H1 (cell line): Measurements from ENCODE around the gene HOXD10. TPM values are rescaled to one million over a fixed set of nuclear protein-coding genes. Genes with fewer than 3 reads are reported as not detected.
A peak's percentile ranks its signal among the peaks of the same experiment; 100 is the strongest.

Experiments
- CTCF ChIA-PET: fragments of 300-600 bp; sonication (Branson Sonifier 250); formaldehyde crosslinking; loops from one replicate; lab custom pipeline; 2021; ENCODE audit not compliant: partially characterized antibody; lab: Charles Lee
- POLR2A ChIA-PET: fragments of 300-600 bp; sonication (Branson Sonifier 250); formaldehyde crosslinking; loops from one replicate; lab custom pipeline; 2021; ENCODE audit warnings: inconsistent platforms; ENCODE audit not compliant: partially characterized antibody; lab: Charles Lee
- DNase-seq, 2 experiments: peaks; one replicate each; pipeline versions ENCODE4 v3.0.0 to v3.0.0-alpha.2; 2010 to 2022; ENCODE audit warnings: low spot score in 2 of 2, low read depth in 1 of 2, mixed read lengths in 1 of 2
- FAIRE-seq: peaks from 2 replicates; lab custom pipeline; 2011; peaks lifted over from hg19 to GRCh38; lab: Jason Lieb, UNC
- H2AFZ ChIP-seq: 2 replicates; pipeline ENCODE4 v1.8.1; 2012; ENCODE audit warnings: low read length, inconsistent platforms
- H2AK5ac ChIP-seq: 2 replicates; pipeline ENCODE4 v1.6.1; 2013; ENCODE audit warnings: low read depth, low read length
- H2BK120ac ChIP-seq: replicated peaks from 2 replicates; pipeline ENCODE3; 2013; ENCODE audit warnings: low read depth, low read length, inconsistent platforms
- H2BK12ac ChIP-seq: 2 replicates; pipeline ENCODE4 v1.6.1; 2013; ENCODE audit warnings: low read depth, low read length
- H2BK15ac ChIP-seq: 2 replicates; pipeline ENCODE4 v1.6.1; 2013; ENCODE audit warnings: low read length
- H2BK20ac ChIP-seq: 2 replicates; pipeline ENCODE4 v1.6.1; 2013; ENCODE audit warnings: low read length
- H2BK5ac ChIP-seq: 2 replicates; pipeline ENCODE4 v1.6.1; 2013; ENCODE audit warnings: low read depth, low read length
- H3K14ac ChIP-seq: 2 replicates; pipeline ENCODE4 v1.6.1; 2013; ENCODE audit warnings: inconsistent platforms; ENCODE audit not compliant: insufficient read length
- H3K18ac ChIP-seq: 2 replicates; pipeline ENCODE4 v1.6.1; 2013; ENCODE audit warnings: low read length; ENCODE audit errors: extremely low read depth
- H3K23ac ChIP-seq: 2 replicates; pipeline ENCODE4 v1.6.1; 2013; ENCODE audit warnings: inconsistent platforms; ENCODE audit not compliant: insufficient read length
- H3K23me2 ChIP-seq: 2 replicates; pipeline ENCODE4 v1.6.1; 2013; ENCODE audit warnings: low read depth, low read length
- H3K27ac ChIP-seq: 2 replicates; pipeline ENCODE4 v1.6.1; 2011; ENCODE audit warnings: low read depth, low read length, inconsistent platforms
- H3K27me3 ChIP-seq, 4 experiments: replicated peaks in 1 of 4; 1 replicate in 1 of 4; 2 replicates in 3 of 4; pipeline versions ENCODE4 v1.6.1 to v1.8.1; 2011 to 2013; ENCODE audit warnings: low read length in 3 of 4, mild to moderate bottlenecking in 3 of 4, inconsistent platforms in 2 of 4, mixed read lengths in 2 of 4, moderate library complexity in 1 of 4; ENCODE audit not compliant: control insufficient read depth in 3 of 4, insufficient read depth in 3 of 4; ENCODE audit errors: extremely low read depth in 1 of 4
- H3K36me3 ChIP-seq, 4 experiments: 2 replicates each; pipeline versions ENCODE4 v1.6.1 to v1.8.1; 2011 to 2013; ENCODE audit warnings: mild to moderate bottlenecking in 4 of 4, low read length in 3 of 4, moderate library complexity in 2 of 4, control low read depth in 1 of 4, inconsistent platforms in 1 of 4; ENCODE audit not compliant: insufficient read depth in 4 of 4, control insufficient read depth in 2 of 4
- H3K4ac ChIP-seq: replicated peaks from 2 replicates; pipeline ENCODE3; 2013; ENCODE audit warnings: low read length, low read depth, mixed read lengths, inconsistent platforms; ENCODE audit not compliant: insufficient read length
- H3K4me1 ChIP-seq, 4 experiments: replicated peaks in 1 of 4; 1 replicate in 1 of 4; 2 replicates in 3 of 4; pipeline versions ENCODE4 v1.6.1 to v1.8.1; 2011 to 2013; ENCODE audit warnings: low read length in 3 of 4, inconsistent platforms in 2 of 4, mixed read lengths in 1 of 4; ENCODE audit not compliant: insufficient read depth in 4 of 4, control insufficient read depth in 3 of 4
- H3K4me2 ChIP-seq, 2 experiments: 2 replicates each; pipeline versions ENCODE4 v1.6.1 to v1.8.1; 2011 to 2013; ENCODE audit warnings: low read depth in 2 of 2, low read length in 2 of 2, control low read depth in 1 of 2, inconsistent platforms in 1 of 2, mild to moderate bottlenecking in 1 of 2; ENCODE audit not compliant: insufficient read depth in 1 of 2
- H3K4me3 ChIP-seq, 4 experiments: fragments of 200-600, 300-600 bp in 1 of 4; sonication (generic), shearing (Covaris generic), sonication (Bioruptor Twin) in 1 of 4; 2 replicates each; pipeline versions ENCODE4 v1.5.1 to v1.8.1; 2011 to 2016; ENCODE audit warnings: low read length in 4 of 4, low read depth in 3 of 4, control low read depth in 2 of 4, inconsistent platforms in 2 of 4, mild to moderate bottlenecking in 2 of 4, mixed read lengths in 1 of 4, moderate library complexity in 1 of 4; ENCODE audit not compliant: insufficient read depth in 2 of 4; ENCODE audit errors: extremely low read depth in 1 of 4
- H3K56ac ChIP-seq: replicated peaks from 2 replicates; pipeline ENCODE3; 2013; ENCODE audit warnings: low read depth, mild to moderate bottlenecking, mixed read lengths, low read length, inconsistent platforms; ENCODE audit not compliant: insufficient read length
- H3K79me1 ChIP-seq: 2 replicates; pipeline ENCODE4 v1.6.1; 2013; ENCODE audit warnings: low read depth, low read length, control low read depth
- H3K79me2 ChIP-seq, 2 experiments: 2 replicates each; pipeline versions ENCODE4 v1.6.1 to v1.8.1; 2012 to 2013; ENCODE audit warnings: low read length in 2 of 2, mild to moderate bottlenecking in 2 of 2, inconsistent platforms in 1 of 2; ENCODE audit not compliant: insufficient read depth in 2 of 2, control insufficient read depth in 1 of 2
- H3K9ac ChIP-seq, 4 experiments: replicated peaks in 1 of 4; 1 replicate in 1 of 4; 2 replicates in 3 of 4; pipeline versions ENCODE4 v1.6.1 to v1.8.1; 2011 to 2013; ENCODE audit warnings: low read depth in 3 of 4, low read length in 3 of 4, control low read depth in 2 of 4, mild to moderate bottlenecking in 2 of 4, moderate library complexity in 2 of 4, inconsistent platforms in 1 of 4; ENCODE audit errors: extremely low read depth in 1 of 4
- H3K9me3 ChIP-seq, 2 experiments: 2 replicates each; pipeline versions ENCODE4 v1.6.1 to v1.8.1; 2012 to 2013; ENCODE audit warnings: mild to moderate bottlenecking in 2 of 2, moderate library complexity in 2 of 2, control low read depth in 1 of 2, inconsistent platforms in 1 of 2, low read depth in 1 of 2, low read length in 1 of 2, mixed read lengths in 1 of 2; ENCODE audit not compliant: insufficient read depth in 2 of 2
- H4K20me1 ChIP-seq, 2 experiments: replicated peaks in 1 of 2; 2 replicates each; pipeline versions ENCODE3 to v1.8.1; 2011 to 2013; ENCODE audit warnings: inconsistent platforms in 2 of 2, low read length in 2 of 2, mild to moderate bottlenecking in 1 of 2; ENCODE audit not compliant: insufficient read depth in 2 of 2, control insufficient read depth in 1 of 2
- H4K5ac ChIP-seq: 2 replicates; pipeline ENCODE4 v1.6.1; 2013; ENCODE audit warnings: low read length, low read depth, mixed read lengths, inconsistent platforms; ENCODE audit not compliant: insufficient read length
- H4K8ac ChIP-seq: 2 replicates; pipeline ENCODE4 v1.8.0; 2013; ENCODE audit warnings: mild to moderate bottlenecking, moderate library complexity, low read length, inconsistent platforms; ENCODE audit not compliant: insufficient read depth; ENCODE audit errors: extremely low read depth
- H4K91ac ChIP-seq: replicated peaks from 2 replicates; pipeline ENCODE3; 2013; ENCODE audit warnings: low read length, mixed read lengths, inconsistent platforms; ENCODE audit not compliant: insufficient read length
- EZH2 ChIP-seq: fragments of 200-600 bp; sonication (generic); IDR thresholded peaks from 2 replicates; pipeline ENCODE4 v1.7.1; 2012; ENCODE audit warnings: low read depth, mild to moderate bottlenecking, moderate library complexity, low read length, inconsistent platforms; ENCODE audit not compliant: severe bottlenecking
- WGBS, 2 experiments: shearing (Covaris generic) in 1 of 2; methylation state at CpG; one replicate each; pipeline versions ENCODE4 v1.1.6 to v1.1.7; 2013 to 2015; ENCODE audit warnings: low lambda C conversion rate in 2 of 2, mixed read lengths in 2 of 2, inconsistent platforms in 1 of 2, low coverage in 1 of 2, missing lambda C conversion rate in 1 of 2; ENCODE audit not compliant: insufficient replicate concordance in 2 of 2, insufficient coverage in 1 of 2, insufficient read length in 1 of 2; ENCODE audit errors: extremely low coverage in 1 of 2, missing lambda C conversion rate in 1 of 2; 5-methylcytosine and 5-hydroxymethylcytosine counted together
- polyA plus RNA-seq, 7 experiments: library from polyadenylated mRNA; depleted of rRNA in 3 of 7; stranded (reverse) in 5 of 7; unstranded in 2 of 7; fragments of >200 nt in 5 of 7; fragments of 200-250 nt in 2 of 7; gene quantifications; 1 replicate in 5 of 7; 2 replicates in 1 of 7; 4 replicates in 1 of 7; pipeline versions ENCODE4 v1.2.1 to v1.2.3, GENCODE V29; 2011 to 2013; ENCODE audit warnings: missing spikeins in 2 of 7, mixed read lengths in 2 of 7
- total RNA-seq: library from RNA; stranded (reverse); fragmentation: NEBNext Ultra II Directional; extraction: Animal tissue kit (Norgen Biotek cat#: 25700); gene quantifications from 2 replicates; pipeline ENCODE4 v1.2.1, GENCODE V29; 2021

The HOXD10 gene
- total and polyA plus RNA-seq, 2 of the 8 experiments (the other 6 are each of a cell fraction or from before 2014, with no cell fraction given): not detected

DNA sequence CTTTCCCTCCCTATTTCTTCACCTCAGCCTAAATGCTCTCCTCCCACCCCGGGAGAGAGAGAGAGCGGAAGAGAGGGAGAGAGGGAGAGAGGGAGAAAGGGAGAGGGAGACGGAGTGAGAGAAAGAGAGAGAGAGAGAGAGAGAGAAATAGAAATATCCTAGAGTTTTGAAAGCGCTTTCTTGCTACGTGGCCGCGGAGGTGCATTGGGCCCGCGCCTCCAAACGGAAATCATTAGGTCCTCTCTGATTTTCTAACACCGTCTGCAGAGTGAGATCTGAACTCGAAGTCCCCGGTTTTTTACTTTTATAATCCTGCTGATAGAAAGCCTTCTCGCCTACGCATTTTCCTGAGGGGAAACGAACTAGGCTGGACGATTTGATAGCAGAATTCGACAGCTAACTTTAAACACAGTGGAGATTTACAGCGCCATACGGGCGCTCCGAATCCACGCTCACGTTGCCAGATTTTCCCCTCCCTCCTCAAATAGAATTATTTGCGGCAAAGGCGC lies 31.9 kb upstream of the HOXD10 start:
- no peaks in the 10 kb centered on the region; a peak in 1 of 4 replicates for H3K9me3 ChIP-seq
- peaks cover 2% of the 10 kb centered on the region; the same call in 1 of the 2 replicates for H3K23me2 ChIP-seq
- peaks cover 0 to 2% (median 0%) of the 10 kb centered on the region in 4 experiments; a peak in 1 of 8 replicates for H3K36me3 ChIP-seq
- H3K23ac ChIP-seq: no peak overlapping the region
- no peak overlapping the region for H3K14ac ChIP-seq
- no peak overlapping the region for H2BK12ac ChIP-seq
- no peak overlapping the region for H2BK5ac ChIP-seq
- H3K79me2 ChIP-seq: no peaks in the 10 kb centered on the region
- CTCF ChIA-PET: interaction anchor here (1.1 to 7.8 kb wide), 13 partner anchors 12 to 732 kb away, joined by 3 to 130 read pairs (median 5); partner anchors contain the start of gene HOXD12
- H3K9ac ChIP-seq: no peak overlapping the region
- POLR2A ChIA-PET: interaction anchor here (0.7 to 1.7 kb wide), 2 partner anchors 12 to 1511 kb away, joined by 3 to 8 read pairs; no protein-coding TSS in a partner anchor
- no peak overlapping the region for H4K91ac ChIP-seq
- DNase-seq: no peak
- no peak overlapping the region for H2BK120ac ChIP-seq
- no peak overlapping the region for H3K56ac ChIP-seq
- FAIRE-seq: no peak
- H2AFZ ChIP-seq: no peak overlapping the region
- peaks cover 93 to 98% (median 98%) of the 10 kb centered on the region in 4 experiments for H3K27me3 ChIP-seq
- H3K4me2 ChIP-seq: peak overlapping the region; percentile 4 to 57; a peak in 2 of 4 replicates
- no peak overlapping the region for H4K5ac ChIP-seq
- H3K27ac ChIP-seq: no peak overlapping the region
- H2BK20ac ChIP-seq: no peak overlapping the region
- WGBS, 2 experiments: 6% methylated on average over 26 of the region's 26 CpGs; no CpG with 5 or more reads in 1 of the 2 experiments
- no peak overlapping the region for H2BK15ac ChIP-seq
- H4K20me1 ChIP-seq: peaks cover 15 to 29% of the 10 kb centered on the region in 2 experiments
- no peak overlapping the region for H3K4ac ChIP-seq
- no peak overlapping the region for H4K8ac ChIP-seq
- no peaks in the 10 kb centered on the region for H3K79me1 ChIP-seq
- no peak overlapping the region for H3K18ac ChIP-seq
- peak overlapping the region in 1 of 4 experiments; percentile 52; a peak in 1 of 8 replicates for H3K4me3 ChIP-seq
- H2AK5ac ChIP-seq: no peak overlapping the region
- H3K4me1 ChIP-seq: peaks cover 0 to 25% (median 9%) of the 10 kb centered on the region in 4 experiments; a peak in 5 of 7 replicates
- TF ChIP-seq EZH2: peak; percentile 89
